Keratinocyte (primary cell): ENCODE results near the gene RCVRN.

ENCODE experiments used
- EZH2 ChIP-seq: IDR thresholded peaks from one replicate; pipeline ENCODE4 v1.6.1; 2012; ENCODE audit warnings: inconsistent platforms, mild to moderate bottlenecking, low read length, moderate library complexity
- TF ChIP-seq, protein P1 (sequence below), 3 experiments: IDR thresholded peaks in 1 of 3; conservative IDR thresholded peaks in 1 of 3; optimal IDR thresholded peaks in 1 of 3; 2 replicates in 2 of 3; 3 replicates in 1 of 3; pipeline versions ENCODE3 to v1.5.1; 2011; ENCODE audit warnings: low read length in 3 of 3, mild to moderate bottlenecking in 3 of 3, moderate library complexity in 2 of 3, control low read depth in 1 of 3, inconsistent platforms in 1 of 3; ENCODE audit not compliant: insufficient read depth in 2 of 3; ENCODE audit errors: extremely low read depth in 1 of 3

- TF ChIP-seq, protein P1, sequence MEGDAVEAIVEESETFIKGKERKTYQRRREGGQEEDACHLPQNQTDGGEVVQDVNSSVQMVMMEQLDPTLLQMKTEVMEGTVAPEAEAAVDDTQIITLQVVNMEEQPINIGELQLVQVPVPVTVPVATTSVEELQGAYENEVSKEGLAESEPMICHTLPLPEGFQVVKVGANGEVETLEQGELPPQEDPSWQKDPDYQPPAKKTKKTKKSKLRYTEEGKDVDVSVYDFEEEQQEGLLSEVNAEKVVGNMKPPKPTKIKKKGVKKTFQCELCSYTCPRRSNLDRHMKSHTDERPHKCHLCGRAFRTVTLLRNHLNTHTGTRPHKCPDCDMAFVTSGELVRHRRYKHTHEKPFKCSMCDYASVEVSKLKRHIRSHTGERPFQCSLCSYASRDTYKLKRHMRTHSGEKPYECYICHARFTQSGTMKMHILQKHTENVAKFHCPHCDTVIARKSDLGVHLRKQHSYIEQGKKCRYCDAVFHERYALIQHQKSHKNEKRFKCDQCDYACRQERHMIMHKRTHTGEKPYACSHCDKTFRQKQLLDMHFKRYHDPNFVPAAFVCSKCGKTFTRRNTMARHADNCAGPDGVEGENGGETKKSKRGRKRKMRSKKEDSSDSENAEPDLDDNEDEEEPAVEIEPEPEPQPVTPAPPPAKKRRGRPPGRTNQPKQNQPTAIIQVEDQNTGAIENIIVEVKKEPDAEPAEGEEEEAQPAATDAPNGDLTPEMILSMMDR (optimal IDR thresholded peaks at IDR 0.05 in 1 of 3, IDR thresholded peaks at IDR 0.05 in 1 of 3, conservative IDR thresholded peaks at IDR 0.05 in 1 of 3; ENCODE audit: extremely low read depth in 1 of 3, insufficient read depth in 2 of 3, low read length in 3 of 3): no peak
- no peak for TF ChIP-seq EZH2
These were observed 3.6 kb upstream of the RCVRN start for GRCh38 chr17:9908649-9909042.
